GM10248 (cell line): ENCODE measurements around the gene MORC2.

ENCODE experiments used
- CTCF ChIA-PET: fragments of 300-600 bp; sonication (Branson Sonifier 250); formaldehyde crosslinking; extraction: SDS; loops from one replicate; lab custom pipeline; 2021; ENCODE audit warnings: antibody characterized with exemption; lab: Yijun Ruan, JAX
- POLR2A ChIA-PET: fragments of 350-650 bp; sonication (Branson Sonifier 250); formaldehyde crosslinking; extraction: SDS; loops from one replicate; lab custom pipeline; 2020; ENCODE audit warnings: antibody characterized with exemption; lab: Yijun Ruan, JAX
- DNase-seq: peaks from one replicate; pipeline ENCODE4 v3.0.0; 2012; ENCODE audit errors: extremely low spot score
- CTCF ChIP-seq: IDR thresholded peaks from 2 replicates; pipeline ENCODE4 v1.5.1; 2012; ENCODE audit warnings: mild to moderate bottlenecking, low read depth; ENCODE audit errors: extremely low read depth, missing control alignments, control extremely low read depth

MORC2 gene

GRCh38 chr22:30884211-30885000 lies 84.2 kb downstream of the MORC2 start:
- CTCF ChIA-PET, result interaction anchor here (1.3 to 1.5 kb wide), 2 partner anchors 10 to 18 kb away, joined by 3 to 4 read pairs; no protein-coding TSS in a partner anchor

DNA sequence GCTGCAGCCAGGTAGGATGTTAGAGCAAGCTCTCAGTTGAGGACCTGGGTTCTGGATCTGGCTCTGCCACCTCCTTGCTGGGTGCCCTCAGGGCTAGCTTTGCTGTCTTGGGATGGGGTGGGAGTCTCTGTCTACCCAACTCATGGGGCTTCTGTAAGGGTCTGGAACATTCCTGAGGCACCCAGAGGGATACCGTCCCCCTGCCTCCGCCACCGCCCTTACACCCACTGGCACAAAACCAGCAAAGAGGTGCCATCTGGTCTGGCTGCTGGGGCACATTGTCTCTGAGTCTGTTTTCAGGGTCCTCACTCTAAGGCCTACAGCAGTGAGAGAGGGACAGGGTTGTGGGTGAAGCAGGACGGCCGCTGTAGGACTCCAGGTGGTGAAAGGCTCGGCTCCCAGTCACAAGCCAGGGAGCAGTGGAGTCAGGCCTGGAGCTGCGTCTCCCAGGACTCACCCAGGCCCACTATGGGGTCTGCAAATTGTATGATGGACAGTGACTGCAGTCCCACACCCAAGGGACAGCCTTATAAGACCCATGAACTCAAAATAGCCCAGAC lies 84.9 kb downstream of the MORC2 start:
- DNase-seq, result no peak
- ChIA-PET CTCF (interaction anchor here (0.8 kb wide), 1 partner anchor 8 kb away, joined by 3 read pairs; no protein-coding TSS in a partner anchor), POLR2A (no interaction called here)
- no peak for TF ChIP-seq CTCF

More at GRCh38 chr22:30884211-30885000, 84.2 kb downstream of the MORC2 start:
- POLR2A ChIA-PET, result no interaction called here
- no peak for DNase-seq
- no peak for TF ChIP-seq CTCF

- ChIA-PET CTCF (interaction anchor here (0.8 kb wide), 1 partner anchor 9 kb away, joined by 3 read pairs; no protein-coding TSS in a partner anchor), POLR2A (no interaction called here)
- TF ChIP-seq CTCF, result no peak
- no peak for DNase-seq
Measured at GRCh38 chr22:30882974-30883533, 85.5 kb downstream of the MORC2 start.

DNA sequence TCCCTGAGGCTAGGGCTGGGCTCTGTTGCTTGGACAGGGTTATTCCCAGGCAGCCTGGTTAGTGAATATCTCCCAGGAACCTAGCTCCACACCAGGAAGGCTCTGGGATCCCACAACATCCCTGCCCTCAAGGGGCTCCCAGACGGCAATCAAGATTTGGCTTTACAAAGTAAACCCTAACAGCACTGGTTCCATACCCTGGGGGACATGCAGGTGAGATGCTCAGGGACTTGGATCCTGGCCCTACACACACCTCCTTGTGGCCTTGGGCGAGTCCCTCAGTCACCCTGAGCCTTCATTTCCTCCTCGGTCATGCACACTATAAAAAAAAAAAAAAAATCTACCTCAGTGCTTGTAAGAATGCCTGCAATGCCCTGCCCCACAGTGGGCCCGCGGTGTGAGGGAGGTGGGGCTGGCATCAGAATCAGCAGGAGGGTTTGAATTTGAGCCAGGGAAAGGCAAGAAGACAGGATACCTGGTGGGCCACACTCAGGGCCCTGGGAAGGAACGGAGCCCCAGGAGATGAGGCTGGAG lies 86.3 kb downstream of the MORC2 start:
- POLR2A ChIA-PET, result no interaction called here
- CTCF ChIA-PET, result interaction anchor here (1.2 kb wide), 1 partner anchor 9 kb away, joined by 7 read pairs; no protein-coding TSS in a partner anchor
- DNase-seq, result no peak
- TF ChIP-seq CTCF, result no peak

DNA sequence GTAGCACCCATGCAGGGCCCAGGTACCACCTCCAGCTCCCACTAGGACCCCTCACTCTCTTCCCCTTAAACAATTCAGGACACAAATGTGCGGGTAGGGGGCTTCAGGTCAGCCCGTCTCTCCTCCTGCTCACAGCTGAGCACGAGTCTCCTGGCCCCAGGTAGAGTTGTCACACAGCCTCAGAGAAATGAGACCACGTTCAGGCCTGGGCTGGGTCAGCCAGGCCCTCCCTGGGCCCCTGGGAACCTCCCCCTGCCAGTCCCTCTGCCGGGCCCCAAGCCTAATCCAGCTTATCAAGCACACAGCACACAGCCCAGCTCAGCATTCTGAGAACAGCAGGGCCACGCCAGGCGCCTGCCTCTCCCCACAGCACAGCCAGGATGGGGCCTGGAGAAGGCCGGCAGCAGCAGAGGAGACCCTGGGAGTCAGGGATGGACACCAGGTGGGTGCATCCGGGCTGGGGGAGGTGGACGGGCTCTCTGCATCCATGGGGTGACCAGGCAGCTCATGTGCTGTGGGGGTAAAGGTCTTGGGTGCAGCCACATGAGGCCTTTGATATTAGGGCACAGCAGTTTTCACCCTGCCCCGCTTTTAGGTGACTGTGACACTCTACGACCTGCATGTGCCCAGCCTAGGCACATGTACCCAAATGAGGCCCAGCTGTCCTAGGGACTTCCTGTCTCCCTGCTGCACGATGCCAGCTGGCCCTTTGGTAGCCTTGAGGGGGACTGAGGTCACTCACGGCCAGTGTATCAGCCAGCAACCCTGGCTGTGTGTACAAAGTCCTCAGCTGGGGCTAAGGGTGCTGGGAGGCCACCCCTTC lies 87.0 kb downstream of the MORC2 start:
- ChIA-PET POLR2A (no interaction called here), CTCF (interaction anchor here (1.2 kb wide), 1 partner anchor 9 kb away, joined by 7 read pairs; no protein-coding TSS in a partner anchor)
- DNase-seq, result no peak
- TF ChIP-seq CTCF, result no peak

- no peak for DNase-seq
- ChIA-PET POLR2A (no interaction called here), CTCF (interaction anchor here (1.2 kb wide), 1 partner anchor 10 kb away, joined by 7 read pairs; no protein-coding TSS in a partner anchor)
- TF ChIP-seq CTCF, result no peak
Measured at GRCh38 chr22:30880847-30881246, 87.7 kb downstream of the MORC2 start.
